Nephron (organoid): Measurements from ENCODE around the gene FABP7.

Source experiments
- H3K27ac Mint-ChIP-seq, 3 experiments: 2 replicates each; pipeline ENCODE4 v1.8.0; 2020; ENCODE audit warnings: mixed read lengths in 3 of 3, mild to moderate bottlenecking in 2 of 3, moderate library complexity in 1 of 3
- H3K27me3 Mint-ChIP-seq: 2 replicates; pipeline ENCODE4 v1.8.0; 2021; ENCODE audit warnings: low read depth, mild to moderate bottlenecking, moderate library complexity, mixed read lengths
- H3K36me3 Mint-ChIP-seq: 2 replicates; pipeline ENCODE4 v1.8.0; 2020; ENCODE audit warnings: low read depth, mixed read lengths
- H3K4me1 Mint-ChIP-seq: 2 replicates; pipeline ENCODE4 v1.8.0; 2020; ENCODE audit warnings: mixed read lengths
- H3K4me3 Mint-ChIP-seq, 3 experiments: 2 replicates each; pipeline ENCODE4 v1.8.0; 2020; ENCODE audit warnings: mild to moderate bottlenecking in 3 of 3, mixed read lengths in 3 of 3, moderate library complexity in 2 of 3
- H3K9me3 Mint-ChIP-seq: 2 replicates; pipeline ENCODE4 v1.8.0; 2020; ENCODE audit warnings: mixed read lengths
- TF ChIP-seq, protein P1 (sequence below), 3 experiments: fragments of 200-600 bp; sonication (generic); IDR thresholded peaks; one replicate each; pipeline ENCODE4 v1.5.0; 2021; ENCODE audit warnings: antibody characterized with exemption in 3 of 3; ENCODE audit not compliant: unreplicated experiment in 3 of 3

The FABP7 gene

DNA sequence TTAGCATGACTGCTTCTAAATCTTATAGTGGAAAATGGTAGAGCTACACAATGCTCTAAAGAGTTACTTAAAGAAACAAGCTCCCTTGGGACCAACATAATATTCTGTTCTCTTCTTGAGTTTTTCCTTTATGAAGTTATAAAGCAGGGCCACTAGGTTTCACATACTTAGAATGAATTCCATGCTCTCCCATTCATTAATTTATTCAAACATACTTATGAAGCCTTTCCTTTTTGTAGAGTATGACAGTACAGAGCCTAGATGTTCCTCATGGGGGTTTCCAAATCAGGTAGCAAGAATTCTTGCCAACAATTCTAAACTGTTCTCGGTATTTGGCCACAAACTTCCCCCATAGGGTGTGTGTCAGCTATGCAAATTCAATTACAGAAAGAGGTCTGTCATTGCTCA is 20.6 kb upstream of the FABP7 start:
- Mint-ChIP-seq H3K9me3 (no peaks in the 10 kb centered on the region), H3K27ac (no peak overlapping the region), H3K27me3 (no peaks in the 10 kb centered on the region), H3K36me3 (no peaks in the 10 kb centered on the region), H3K4me1 (no peaks in the 10 kb centered on the region), H3K4me3 (no peak overlapping the region)
- TF ChIP-seq, protein P1, sequence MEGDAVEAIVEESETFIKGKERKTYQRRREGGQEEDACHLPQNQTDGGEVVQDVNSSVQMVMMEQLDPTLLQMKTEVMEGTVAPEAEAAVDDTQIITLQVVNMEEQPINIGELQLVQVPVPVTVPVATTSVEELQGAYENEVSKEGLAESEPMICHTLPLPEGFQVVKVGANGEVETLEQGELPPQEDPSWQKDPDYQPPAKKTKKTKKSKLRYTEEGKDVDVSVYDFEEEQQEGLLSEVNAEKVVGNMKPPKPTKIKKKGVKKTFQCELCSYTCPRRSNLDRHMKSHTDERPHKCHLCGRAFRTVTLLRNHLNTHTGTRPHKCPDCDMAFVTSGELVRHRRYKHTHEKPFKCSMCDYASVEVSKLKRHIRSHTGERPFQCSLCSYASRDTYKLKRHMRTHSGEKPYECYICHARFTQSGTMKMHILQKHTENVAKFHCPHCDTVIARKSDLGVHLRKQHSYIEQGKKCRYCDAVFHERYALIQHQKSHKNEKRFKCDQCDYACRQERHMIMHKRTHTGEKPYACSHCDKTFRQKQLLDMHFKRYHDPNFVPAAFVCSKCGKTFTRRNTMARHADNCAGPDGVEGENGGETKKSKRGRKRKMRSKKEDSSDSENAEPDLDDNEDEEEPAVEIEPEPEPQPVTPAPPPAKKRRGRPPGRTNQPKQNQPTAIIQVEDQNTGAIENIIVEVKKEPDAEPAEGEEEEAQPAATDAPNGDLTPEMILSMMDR (IDR thresholded peaks at IDR 0.05; ENCODE audit: unreplicated experiment in 3 of 3), result no peak

DNA sequence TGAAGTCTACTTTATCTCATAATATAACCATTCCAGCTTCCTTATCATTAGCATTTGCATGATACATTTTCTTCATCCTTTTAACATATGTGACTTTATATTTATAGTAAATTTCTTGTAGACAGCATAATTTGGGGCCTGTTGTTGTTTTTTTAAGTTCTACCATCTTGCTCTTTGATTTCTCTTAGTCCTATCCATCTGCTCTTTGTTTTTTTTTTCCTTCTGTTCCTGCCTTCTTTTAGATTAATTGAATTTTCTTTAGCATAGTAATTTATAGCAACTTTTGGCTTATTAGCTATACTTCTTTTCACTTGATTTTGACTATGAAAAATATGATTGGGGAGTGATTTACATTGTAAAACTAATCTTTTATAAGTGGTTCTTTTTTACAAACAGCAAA is 19.2 kb upstream of the FABP7 start:
- TF ChIP-seq, protein P1 (IDR thresholded peaks at IDR 0.05; ENCODE audit: unreplicated experiment in 3 of 3), result no peak
- Mint-ChIP-seq H3K27ac (no peak overlapping the region), H3K27me3 (no peaks in the 10 kb centered on the region), H3K4me3 (no peak overlapping the region), H3K9me3 (no peaks in the 10 kb centered on the region), H3K4me1 (no peaks in the 10 kb centered on the region), H3K36me3 (no peaks in the 10 kb centered on the region)

DNA sequence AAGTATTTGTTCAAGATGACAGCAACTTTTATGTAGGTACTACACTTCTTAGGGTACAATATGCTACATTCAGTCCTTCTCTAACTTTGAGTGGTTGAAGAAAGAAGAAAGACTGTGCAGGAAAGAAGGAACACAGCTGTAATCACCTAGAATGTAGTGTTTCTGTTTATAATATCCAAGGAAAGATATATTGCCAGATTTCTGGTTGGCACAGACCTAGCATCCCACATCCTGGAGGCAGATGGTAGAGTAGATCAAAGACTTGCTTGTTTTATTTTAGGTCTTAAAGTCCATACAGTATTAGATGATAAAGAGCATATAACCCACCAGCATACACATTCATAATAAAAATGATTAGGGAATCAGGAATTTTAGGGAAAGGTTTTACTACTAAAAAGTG is 13.3 kb upstream of the FABP7 start:
- TF ChIP-seq, protein P1 (IDR thresholded peaks at IDR 0.05; ENCODE audit: unreplicated experiment in 3 of 3), result no peak
- Mint-ChIP-seq H3K27ac (no peak overlapping the region), H3K36me3 (no peaks in the 10 kb centered on the region), H3K9me3 (no peaks in the 10 kb centered on the region), H3K27me3 (no peaks in the 10 kb centered on the region), H3K4me3 (no peak overlapping the region), H3K4me1 (no peaks in the 10 kb centered on the region)

GRCh38 chr6:122770835-122771601 is 8.5 kb upstream of the FABP7 start:
- TF ChIP-seq, protein P1 (IDR thresholded peaks at IDR 0.05; ENCODE audit: unreplicated experiment in 3 of 3), result no peak
- H3K36me3 Mint-ChIP-seq, result no peaks in the 10 kb centered on the region
- H3K27me3 Mint-ChIP-seq, result no peaks in the 10 kb centered on the region
- no peak overlapping the region for H3K4me3 Mint-ChIP-seq
- no peak overlapping the region for H3K27ac Mint-ChIP-seq
- no peaks in the 10 kb centered on the region for H3K4me1 Mint-ChIP-seq
- H3K9me3 Mint-ChIP-seq, result no peaks in the 10 kb centered on the region

DNA sequence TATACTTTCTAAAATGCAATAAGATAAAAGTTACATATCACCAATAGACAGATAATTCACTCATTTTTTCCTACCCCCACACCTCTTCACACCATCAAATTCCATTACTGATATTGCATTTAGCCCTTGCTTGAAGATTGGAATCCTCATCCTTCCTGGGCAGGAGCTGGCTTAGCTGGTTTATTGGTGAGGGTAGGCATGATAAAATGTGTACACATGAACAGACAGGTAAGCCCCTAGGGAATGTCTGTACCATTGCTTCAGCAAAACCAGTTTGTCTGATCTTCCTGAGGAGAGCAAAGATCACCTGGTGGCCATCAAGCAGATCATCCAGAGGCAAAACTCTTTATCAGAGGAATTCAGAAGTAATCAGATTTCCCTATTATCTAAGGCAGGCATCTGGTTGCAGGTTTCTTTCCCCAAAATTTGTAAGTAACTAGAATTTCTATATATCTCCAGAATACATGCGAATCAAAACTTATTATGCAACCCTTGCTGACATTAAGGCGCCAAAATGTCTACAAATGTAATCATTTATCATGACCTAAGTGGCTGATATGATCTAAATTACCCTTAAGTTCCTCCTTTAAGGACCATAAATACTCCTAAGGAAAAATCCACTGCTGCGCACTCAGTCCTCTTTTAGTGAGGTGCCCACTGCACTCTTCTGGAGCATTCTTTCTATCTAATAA is 6.6 kb upstream of the FABP7 start:
- H3K27ac Mint-ChIP-seq, result no peak overlapping the region
- no peak overlapping the region for H3K4me3 Mint-ChIP-seq
- TF ChIP-seq, protein P1 (IDR thresholded peaks at IDR 0.05; ENCODE audit: unreplicated experiment in 3 of 3), result no peak

More for the DNA sequence above, 6.6 kb upstream of the FABP7 start:
- Mint-ChIP-seq H3K9me3 (peaks cover 2% of the 10 kb centered on the region), H3K27me3 (peaks cover 6% of the 10 kb centered on the region), H3K4me1 (no peaks in the 10 kb centered on the region), H3K36me3 (no peaks in the 10 kb centered on the region)
